Progenitor cell of endocrine pancreas (in vitro differentiated cells): ENCODE results near the gene MTCL1. TPM values are rescaled to one million over a fixed set of nuclear protein-coding genes. Genes with fewer than 3 reads are reported as not detected.

ENCODE experiments used
- DNase-seq: peaks from one replicate; pipeline ENCODE4 v3.0.0; 2021; ENCODE audit warnings: low spot score; ENCODE audit not compliant: unreplicated experiment
- H3K27ac Mint-ChIP-seq: 2 replicates; pipeline ENCODE4 v1.8.0; 2021; ENCODE audit warnings: mild to moderate bottlenecking, moderate library complexity, mixed read lengths
- H3K27me3 Mint-ChIP-seq: 2 replicates; pipeline ENCODE4 v1.8.0; 2021; ENCODE audit warnings: mixed read lengths
- H3K36me3 Mint-ChIP-seq: 2 replicates; pipeline ENCODE4 v1.8.0; 2022; ENCODE audit warnings: mixed read lengths; ENCODE audit not compliant: insufficient read depth
- H3K4me1 Mint-ChIP-seq: 2 replicates; pipeline ENCODE4 v1.8.0; 2021; ENCODE audit warnings: low read depth, mixed read lengths
- H3K4me3 Mint-ChIP-seq: 2 replicates; pipeline ENCODE4 v1.8.0; 2021; ENCODE audit warnings: low read depth, mild to moderate bottlenecking, moderate library complexity, mixed read lengths
- H3K9me3 Mint-ChIP-seq: 2 replicates; pipeline ENCODE4 v1.8.0; 2021; ENCODE audit warnings: low read depth, mixed read lengths
- CTCF ChIP-seq: fragments of 200-600 bp; sonication (generic); IDR thresholded peaks from one replicate; pipeline ENCODE4 v1.5.0; 2021; ENCODE audit warnings: antibody characterized with exemption, mild to moderate bottlenecking; ENCODE audit not compliant: unreplicated experiment
- total RNA-seq: library from RNA; stranded (reverse); gene quantifications from 2 replicates; pipeline ENCODE4 v1.2.1, GENCODE V29; 2021

The MTCL1 gene
- total RNA-seq, 1 donor from 2014 or later, result 81.5 TPM

DNA sequence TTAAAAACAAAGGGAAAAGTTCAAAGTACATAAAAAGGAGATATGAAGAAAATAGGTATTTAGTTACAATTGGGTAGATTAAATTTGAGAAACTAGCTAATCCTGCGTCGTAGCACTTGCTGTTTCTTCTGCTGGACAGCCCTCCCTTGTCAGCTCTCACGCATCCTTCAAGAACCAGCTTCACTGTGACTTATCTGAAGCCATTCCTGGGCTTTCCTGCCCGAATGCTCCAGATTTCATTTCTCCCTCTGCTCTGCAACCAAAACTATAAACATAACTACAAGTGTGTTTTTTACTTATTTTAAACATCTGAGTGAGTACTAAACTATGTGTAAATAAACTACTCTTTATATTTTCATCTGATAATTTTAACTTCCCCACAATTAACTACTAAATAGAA lies 149.2 kb downstream of the MTCL1 start:
- Mint-ChIP-seq H3K27ac (no peak overlapping the region), H3K27me3 (no peaks in the 10 kb centered on the region), H3K4me1 (peaks cover 3% of the 10 kb centered on the region), H3K9me3 (no peaks in the 10 kb centered on the region), H3K36me3 (no peaks in the 10 kb centered on the region), H3K4me3 (no peak overlapping the region)
- DNase-seq, result no peak
- no peak for TF ChIP-seq CTCF

DNA sequence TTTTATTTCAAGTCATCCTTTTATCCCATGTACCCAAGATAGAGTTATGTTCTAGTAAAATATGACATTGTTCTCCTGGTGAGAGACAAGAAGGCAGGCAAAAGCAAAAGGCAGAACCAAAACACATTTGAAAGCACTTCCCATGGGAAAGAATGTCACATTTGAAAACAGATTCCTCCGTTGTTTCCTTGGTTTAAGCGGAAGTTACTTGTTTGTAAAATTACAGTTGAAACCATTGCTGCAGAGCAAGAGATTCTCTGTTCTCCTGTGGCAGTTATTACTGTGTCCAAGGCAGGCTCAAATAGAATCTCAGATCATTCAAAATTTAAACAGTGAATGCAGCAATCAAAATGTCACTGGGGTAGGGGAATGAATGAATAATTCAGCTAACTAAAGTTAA lies 149.6 kb downstream of the MTCL1 start:
- Mint-ChIP-seq H3K4me3 (no peak overlapping the region), H3K27ac (no peak overlapping the region), H3K4me1 (peaks cover 3% of the 10 kb centered on the region), H3K36me3 (no peaks in the 10 kb centered on the region), H3K27me3 (no peaks in the 10 kb centered on the region), H3K9me3 (no peaks in the 10 kb centered on the region)
- no peak for TF ChIP-seq CTCF
- no peak for DNase-seq

DNA sequence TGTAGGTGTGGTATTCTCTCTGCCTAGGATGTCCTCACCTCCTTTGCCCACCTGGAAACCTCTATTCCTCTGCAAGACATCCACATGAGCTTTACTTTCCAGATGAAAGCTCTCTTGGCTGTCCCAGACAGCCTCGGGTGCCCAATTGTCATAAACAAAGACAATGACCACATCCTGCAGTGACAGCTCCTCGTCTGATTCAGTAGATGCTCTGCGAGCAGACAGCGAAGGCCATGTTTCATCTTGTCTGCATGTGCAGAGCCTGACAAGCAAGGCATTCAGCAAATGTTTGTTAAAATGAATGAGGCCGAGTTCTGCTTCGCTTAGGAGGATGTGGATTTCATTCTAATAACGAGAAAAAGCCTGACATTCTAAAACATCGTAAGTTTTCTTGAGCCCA lies 150.9 kb downstream of the MTCL1 start:
- Mint-ChIP-seq H3K4me3 (no peak overlapping the region), H3K36me3 (no peaks in the 10 kb centered on the region), H3K27ac (no peak overlapping the region), H3K4me1 (peaks cover 3% of the 10 kb centered on the region), H3K9me3 (no peaks in the 10 kb centered on the region), H3K27me3 (no peaks in the 10 kb centered on the region)
- TF ChIP-seq CTCF, result no peak
- no peak for DNase-seq

DNA sequence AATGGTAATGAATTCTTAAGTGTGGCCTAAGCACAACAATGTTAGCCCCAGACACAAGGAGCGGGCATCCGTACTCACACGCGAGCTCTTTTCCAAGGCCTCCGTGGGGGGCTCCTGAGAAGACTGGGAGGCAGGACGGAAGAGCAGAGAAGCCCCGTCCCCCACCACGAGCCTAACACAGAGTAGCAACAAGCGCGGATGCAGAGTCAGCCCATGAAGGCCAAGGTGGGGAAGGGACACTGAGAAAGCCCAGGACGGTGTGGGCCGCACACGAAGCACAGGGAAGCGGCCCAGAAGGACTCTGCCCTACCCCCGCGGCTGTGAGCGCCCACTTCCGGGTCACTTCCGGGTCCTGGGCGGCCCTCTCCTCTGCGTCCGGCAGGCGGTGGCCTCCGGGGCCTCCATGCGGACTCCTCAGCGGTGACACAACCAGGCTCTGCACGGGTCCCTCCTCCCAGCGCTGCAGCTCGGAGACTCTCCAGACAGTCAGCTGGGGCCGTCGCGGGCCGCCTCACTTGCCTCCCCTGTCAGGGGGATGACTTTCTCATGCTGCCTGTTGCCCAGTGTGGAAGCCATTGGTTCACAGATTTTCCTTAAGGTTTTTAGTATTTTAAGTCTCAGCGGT lies 151.5 kb downstream of the MTCL1 start:
- Mint-ChIP-seq H3K4me1 (peaks cover 3% of the 10 kb centered on the region), H3K36me3 (no peaks in the 10 kb centered on the region), H3K9me3 (no peaks in the 10 kb centered on the region), H3K27ac (no peak overlapping the region), H3K4me3 (no peak overlapping the region), H3K27me3 (no peaks in the 10 kb centered on the region)
- no peak for TF ChIP-seq CTCF
- no peak for DNase-seq

GRCh38 chr18:8857806-8858205 lies 152.4 kb downstream of the MTCL1 start:
- Mint-ChIP-seq H3K9me3 (no peaks in the 10 kb centered on the region), H3K27me3 (no peaks in the 10 kb centered on the region), H3K27ac (no peak overlapping the region), H3K4me1 (peaks cover 3% of the 10 kb centered on the region), H3K36me3 (no peaks in the 10 kb centered on the region), H3K4me3 (no peak overlapping the region)
- TF ChIP-seq CTCF, result no peak
- DNase-seq, result no peak
